GM20000 (cell line): ENCODE measurements around the gene SNIP1.
"Not testable (repeated sequence)": the region's sequence is repeated elsewhere in the genome, so short reads cannot be mapped to it uniquely, and the experiment has no call there.

ENCODE experiments used
- DNase-seq: peaks from one replicate; pipeline ENCODE4 v3.0.0; 2012; ENCODE audit warnings: low spot score
- TF ChIP-seq, protein P1 (sequence below): IDR thresholded peaks from 2 replicates; pipeline ENCODE4 v1.5.1; 2012; ENCODE audit warnings: mild to moderate bottlenecking, control low read depth; ENCODE audit errors: extremely low read depth, missing control alignments

The SNIP1 gene

DNA sequence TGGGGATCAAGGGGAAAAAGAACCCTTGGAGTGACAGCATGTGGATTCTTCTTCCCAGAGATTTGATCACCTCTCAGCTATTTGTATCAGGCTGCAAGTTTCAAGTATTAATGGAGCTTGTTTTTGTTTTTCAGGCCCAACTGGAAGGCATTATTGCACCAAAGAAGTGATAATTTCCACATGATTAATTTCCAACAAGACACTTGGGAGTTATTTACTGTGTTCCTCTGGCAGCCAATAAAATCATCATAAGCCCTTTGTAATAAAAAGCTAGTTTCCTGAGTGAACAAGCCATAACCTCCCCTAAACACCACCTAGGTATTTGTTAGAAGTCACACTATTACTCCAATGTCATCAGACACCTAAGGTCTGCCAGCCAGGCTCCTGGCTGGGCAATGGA is 10.8 kb upstream of the SNIP1 start:
- TF ChIP-seq, protein P1, sequence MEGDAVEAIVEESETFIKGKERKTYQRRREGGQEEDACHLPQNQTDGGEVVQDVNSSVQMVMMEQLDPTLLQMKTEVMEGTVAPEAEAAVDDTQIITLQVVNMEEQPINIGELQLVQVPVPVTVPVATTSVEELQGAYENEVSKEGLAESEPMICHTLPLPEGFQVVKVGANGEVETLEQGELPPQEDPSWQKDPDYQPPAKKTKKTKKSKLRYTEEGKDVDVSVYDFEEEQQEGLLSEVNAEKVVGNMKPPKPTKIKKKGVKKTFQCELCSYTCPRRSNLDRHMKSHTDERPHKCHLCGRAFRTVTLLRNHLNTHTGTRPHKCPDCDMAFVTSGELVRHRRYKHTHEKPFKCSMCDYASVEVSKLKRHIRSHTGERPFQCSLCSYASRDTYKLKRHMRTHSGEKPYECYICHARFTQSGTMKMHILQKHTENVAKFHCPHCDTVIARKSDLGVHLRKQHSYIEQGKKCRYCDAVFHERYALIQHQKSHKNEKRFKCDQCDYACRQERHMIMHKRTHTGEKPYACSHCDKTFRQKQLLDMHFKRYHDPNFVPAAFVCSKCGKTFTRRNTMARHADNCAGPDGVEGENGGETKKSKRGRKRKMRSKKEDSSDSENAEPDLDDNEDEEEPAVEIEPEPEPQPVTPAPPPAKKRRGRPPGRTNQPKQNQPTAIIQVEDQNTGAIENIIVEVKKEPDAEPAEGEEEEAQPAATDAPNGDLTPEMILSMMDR: no peak
- no peak for DNase-seq

DNA sequence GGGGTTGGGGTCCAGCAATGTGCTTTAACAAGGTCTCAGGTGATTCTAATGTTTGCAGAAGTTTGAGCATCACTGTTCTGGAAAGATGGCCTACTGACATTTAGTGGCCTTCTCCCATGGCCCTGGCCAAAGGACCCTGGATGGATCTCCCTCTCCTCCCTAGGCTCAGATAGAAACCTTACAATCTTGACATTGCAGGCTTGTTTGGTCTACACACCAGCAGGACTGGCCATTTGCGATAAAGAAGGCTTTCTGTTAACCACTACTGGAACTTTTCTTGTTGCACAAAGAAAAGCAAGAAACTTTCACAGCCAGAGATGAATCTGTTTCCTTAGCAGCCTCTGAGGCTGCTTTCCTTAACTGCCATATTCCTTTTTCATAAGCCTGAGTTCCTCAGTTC is 8.9 kb upstream of the SNIP1 start:
- TF ChIP-seq, protein P1: no peak
- no peak for DNase-seq

DNA sequence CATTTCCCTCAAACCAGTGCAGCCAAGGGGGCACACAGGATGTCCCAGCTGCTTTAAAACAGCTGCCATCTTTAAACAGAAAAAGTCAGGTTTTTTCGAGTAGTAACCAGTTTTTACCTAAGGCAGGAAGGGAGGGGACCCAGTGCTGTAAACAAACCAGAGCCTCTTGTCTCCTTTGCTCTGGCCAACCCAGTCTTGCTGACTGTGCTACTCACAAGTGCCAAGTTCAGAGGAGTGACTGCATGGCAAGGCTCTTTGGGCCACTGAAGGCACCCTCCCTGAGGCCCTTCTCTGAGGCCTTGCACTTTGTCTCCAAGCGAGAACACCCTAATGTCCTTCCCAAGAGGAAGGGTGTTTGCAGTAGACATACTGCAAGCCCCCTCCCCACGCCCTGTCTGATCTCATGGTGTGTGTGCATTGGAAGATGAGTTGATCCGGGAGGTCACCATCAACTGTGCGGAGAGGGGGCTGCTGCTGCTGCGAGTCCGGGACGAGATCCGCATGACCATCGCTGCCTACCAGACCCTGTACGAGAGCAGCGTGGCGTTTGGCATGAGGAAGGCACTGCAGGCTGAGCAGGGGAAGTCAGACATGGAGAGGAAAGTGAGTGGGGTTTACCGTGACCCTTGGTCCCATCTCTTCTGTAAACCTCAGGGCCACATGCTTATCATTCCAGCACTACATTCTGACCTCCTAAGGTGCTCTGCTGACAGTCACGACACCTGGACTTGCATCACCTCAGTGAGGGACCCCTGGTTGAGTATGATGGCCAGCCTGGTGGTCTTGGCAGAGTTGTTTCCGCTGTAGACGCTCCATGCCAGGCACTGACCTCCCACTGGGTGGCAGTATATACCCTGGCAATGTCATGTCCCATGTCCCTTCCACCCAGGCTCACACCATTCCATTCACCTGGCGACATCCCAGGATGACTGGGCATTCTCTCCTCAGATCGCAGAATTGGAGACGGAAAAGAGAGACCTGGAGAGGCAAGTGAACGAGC is 7.3 kb upstream of the SNIP1 start:
- DNase-seq: peak; percentile 51
- TF ChIP-seq, protein P1: peak; percentile 2

DNA sequence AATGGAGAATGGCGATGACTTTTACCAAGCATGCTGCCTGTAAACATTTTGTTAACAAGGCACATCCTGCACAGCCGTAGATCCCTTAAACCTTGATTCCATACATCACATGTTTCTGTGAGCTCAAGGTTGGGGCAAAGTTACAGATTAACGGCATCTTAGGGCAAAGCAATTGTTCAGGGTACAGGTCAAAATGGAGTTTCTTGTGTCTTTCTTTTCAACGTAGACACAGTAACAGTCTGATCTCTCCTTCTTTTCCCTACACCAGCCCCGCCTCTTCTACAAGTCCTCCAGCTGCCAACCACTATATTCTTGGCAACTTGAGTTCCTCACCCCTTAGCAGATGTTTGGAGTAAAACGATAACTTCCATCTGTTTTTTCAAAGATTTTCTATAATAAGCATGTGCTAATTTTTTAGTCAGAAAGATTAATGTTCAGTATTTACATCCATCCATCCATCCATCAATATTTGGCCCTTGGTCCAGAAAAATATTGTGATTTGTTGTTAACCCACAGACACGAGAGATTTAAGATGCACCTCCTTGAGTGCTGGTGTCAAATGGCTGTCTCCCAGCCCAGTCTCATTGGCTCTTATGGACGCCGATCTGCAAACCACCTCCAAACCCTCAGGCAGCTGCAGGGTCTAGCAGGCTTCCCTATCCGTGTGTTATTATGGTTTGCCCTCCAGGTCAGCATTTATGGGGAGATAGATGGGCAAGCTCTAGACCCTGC is 6.5 kb upstream of the SNIP1 start:
- TF ChIP-seq, protein P1: no peak
- no peak for DNase-seq

DNA sequence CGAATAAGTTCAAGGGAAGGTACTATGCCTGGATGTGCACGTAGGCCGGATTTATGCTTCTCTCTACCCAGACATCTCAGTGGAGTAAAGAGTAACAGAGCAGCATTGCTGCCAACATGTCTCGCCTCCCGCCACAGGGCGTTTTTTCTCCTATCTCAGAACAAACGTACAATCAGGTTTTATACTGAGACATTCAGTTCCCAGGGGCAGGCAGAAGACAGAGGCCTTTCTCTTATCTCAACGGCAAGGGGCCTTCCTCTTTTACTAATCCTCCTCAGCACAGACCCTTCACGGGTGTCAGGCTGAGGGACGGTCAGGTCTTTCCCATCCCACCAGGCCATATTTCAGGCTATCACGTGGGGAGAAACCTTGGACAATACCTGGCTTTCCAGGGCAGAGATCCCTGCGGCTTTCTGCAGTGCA is 5.9 kb upstream of the SNIP1 start:
- DNase-seq: not testable (repeated sequence)

DNA sequence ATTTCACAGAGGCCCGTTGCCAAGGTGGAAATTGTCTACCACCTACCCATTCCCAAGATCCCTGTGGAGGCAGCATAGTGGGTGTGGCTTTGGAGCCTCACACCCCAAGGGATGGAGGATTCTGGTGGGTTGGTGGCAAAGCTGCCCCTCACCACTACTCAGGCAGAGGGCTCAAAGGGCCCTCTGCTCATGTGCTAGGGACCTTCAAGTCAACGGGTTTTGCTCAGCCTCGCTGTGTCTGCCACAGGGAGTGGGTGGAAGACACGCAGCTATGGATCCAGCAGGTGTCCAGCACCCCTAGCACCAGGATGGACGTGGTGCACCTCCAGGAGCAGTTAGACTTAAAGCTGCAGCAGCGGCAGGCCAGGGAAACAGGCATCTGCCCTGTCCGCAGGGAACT is 5.0 kb upstream of the SNIP1 start:
- DNase-seq: no peak
- TF ChIP-seq, protein P1: no peak

DNA sequence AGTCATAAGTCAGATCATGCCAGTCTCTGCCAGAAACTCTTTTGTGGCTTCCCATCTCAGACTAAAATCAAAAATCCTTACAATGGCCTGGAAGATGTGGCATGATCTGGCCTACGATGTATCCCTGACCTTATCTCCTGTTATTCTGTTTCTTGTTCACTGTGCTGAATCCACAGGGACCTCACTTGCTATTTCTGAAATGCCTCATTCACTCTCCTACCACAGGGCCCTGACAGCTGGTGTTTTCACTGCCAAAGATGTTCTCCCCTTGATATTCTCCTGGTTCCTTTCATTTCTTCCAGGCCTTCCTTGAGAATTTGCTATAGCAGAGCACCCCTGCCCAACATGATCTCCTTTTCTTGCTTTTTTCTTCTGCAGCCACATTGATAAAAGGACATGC is 4.3 kb upstream of the SNIP1 start:
- DNase-seq: no peak
- TF ChIP-seq, protein P1: no peak

DNA sequence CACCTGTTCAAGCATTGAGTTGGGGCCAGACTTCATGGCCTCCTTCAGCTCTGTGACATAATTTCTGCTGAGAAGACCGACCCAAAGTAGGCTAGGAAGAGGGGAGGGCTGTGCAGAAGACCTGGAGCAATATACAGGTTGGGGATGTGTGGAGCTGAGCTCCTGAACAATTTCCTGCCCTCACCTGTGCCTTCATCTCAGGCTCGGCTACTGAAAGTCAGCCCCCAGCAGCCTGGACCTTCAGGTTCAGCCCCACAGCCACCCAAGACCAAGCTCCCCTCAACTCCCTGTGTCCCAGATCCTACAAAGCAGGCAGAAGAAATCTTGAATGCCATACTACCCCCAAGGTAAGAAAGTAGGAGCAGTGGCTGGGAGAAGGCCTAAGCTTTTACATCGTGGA is 3.3 kb upstream of the SNIP1 start:
- TF ChIP-seq, protein P1: no peak
- DNase-seq: no peak
